ENCODE measurements around the gene CHRD. TPM values are rescaled to one million over a fixed set of nuclear protein-coding genes. Genes with fewer than 3 reads are reported as not detected.

Gene CHRD
- 0.20 and 1.8 TPM in 2 replicates for total RNA-seq

GRCh38 chr3:184379358-184380184 is at the start of gene CHRD:
TSS of gene CHRD (plus strand) at chr3:184380054. CDS start at chr3:184380319, 265 bp downstream.

GRCh38 chr3:184337399-184337714 is 42.5 kb upstream of the CHRD start, which contains the start of gene FAM131A:
TSS of gene FAM131A (plus strand) at chr3:184337600. CDS start at chr3:184337631, 31 bp downstream.

GRCh38 chr3:184361532-184361931 is 18.3 kb upstream of the CHRD start, which contains the start of the genes CLCN2 and POLR2H:
TSS of gene CLCN2 (minus strand) at chr3:184361605. CDS start at chr3:184361479, 126 bp downstream.
TSS of gene POLR2H (plus strand) at chr3:184361710. CDS start at chr3:184363493, 1,783 bp downstream.

GRCh38 chr3:184377882-184378445 is 1.9 kb upstream of the CHRD start, which contains the start of gene THPO:
TSS of gene THPO (minus strand) at chr3:184378207. CDS start at chr3:184376259, 1,948 bp downstream.

Other genes starting within 250 kb of the CHRD start
- gene EIF2B5, start 244.7 kb upstream of the CHRD start, total RNA-seq = 26.1 and 34.2 TPM in 2 replicates
- gene DVL3, start 224.7 kb upstream of the CHRD start, total RNA-seq = 22.8 and 28.5 TPM in 2 replicates
- gene AP2M1, start 205.2 kb upstream of the CHRD start, total RNA-seq = 359 and 374 TPM in 2 replicates
- gene ABCF3, start 193.9 kb upstream of the CHRD start, total RNA-seq = 34.6 and 38.2 TPM in 2 replicates
- not detected in 2 replicates for gene VWA5B2, start 150.5 kb upstream of the CHRD start, total RNA-seq
- 49.3 and 56.6 TPM in 2 replicates for gene ALG3, start 131.1 kb upstream of the CHRD start, total RNA-seq
- gene EEF1AKMT4, start 130.4 kb upstream of the CHRD start, total RNA-seq = 5.5 and 5.7 TPM in 2 replicates
- not detected in 2 replicates for gene CAMK2N2, start 118.5 kb upstream of the CHRD start, total RNA-seq
- gene ECE2, start 104.0 kb upstream of the CHRD start, total RNA-seq = not detected in 2 replicates
- gene PSMD2, start 80.8 kb upstream of the CHRD start, total RNA-seq = 300 and 404 TPM in 2 replicates
- gene EIF4G1, start 65.4 kb upstream of the CHRD start, total RNA-seq = 215 and 293 TPM in 2 replicates
- gene FAM131A, start 42.5 kb upstream of the CHRD start, total RNA-seq = 17.2 and 20.6 TPM in 2 replicates
- gene CLCN2, start 18.4 kb upstream of the CHRD start, total RNA-seq = 5.1 and 5.5 TPM in 2 replicates
- gene POLR2H, start 18.3 kb upstream of the CHRD start, total RNA-seq = 60.4 and 80.8 TPM in 2 replicates
- gene THPO, start 1.8 kb upstream of the CHRD start, total RNA-seq = under 0.01 and 0.37 TPM in 2 replicates
- 1.4 and 1.8 TPM in 2 replicates for gene EPHB3, start 181.7 kb downstream of the CHRD start, total RNA-seq